ENCODE data around the gene GPR151. TPM values are rescaled to one million over a fixed set of nuclear protein-coding genes. Genes with fewer than 3 reads are reported as not detected.

Gene GPR151
- total and polyA plus RNA-seq, 2 of the 4 experiments (the other 2 are of a cell fraction), result not detected

- Histone ChIP-seq H3K4me2 (ENCODE audit: low read depth, low read length) (no peak overlapping the region), H2AK9ac (replicated peaks; ENCODE audit: low read depth, low read length, poor library complexity) (no peak overlapping the region), H4K8ac (ENCODE audit: low read depth in 2 of 2, low read length in 2 of 2) (no peak overlapping the region), H2BK15ac (ENCODE audit: low read depth, low read length) (no peak overlapping the region), H3K9ac (ENCODE audit: low read depth, low read length) (no peak overlapping the region), H3K18ac (ENCODE audit: low read depth, low read length) (no peak overlapping the region), H4K5ac (ENCODE audit: low read depth, low read length) (no peak overlapping the region), H2BK5ac (ENCODE audit: low read depth, low read length, poor library complexity, severe bottlenecking) (no peak overlapping the region), H3K14ac (replicated peaks; ENCODE audit: low read depth, low read length) (no peak overlapping the region), H3K9me1 (ENCODE audit: insufficient read depth, low read length) (no peaks in the 10 kb centered on the region; the same call in 1 of the 2 replicates), H3K9me3 (ENCODE audit: control insufficient read depth, insufficient read depth, low read length) (no peaks in the 10 kb centered on the region), H3K79me1 (ENCODE audit: low read depth in 1 of 2, low read length in 2 of 2) (no peaks in the 10 kb centered on the region), H3K27me3 (ENCODE audit: control insufficient read depth, insufficient read depth, low read length) (peaks cover 4% of the 10 kb centered on the region; the same call in 1 of the 2 replicates), H4K91ac (ENCODE audit: insufficient read depth, low read depth, low read length) (no peak overlapping the region), H2BK20ac (ENCODE audit: low read depth, low read length) (no peak overlapping the region), H3K27ac (ENCODE audit: insufficient read depth, low read length) (no peak overlapping the region), H3K4me1 (ENCODE audit: control insufficient read depth, insufficient read depth, low read length) (no peaks in the 10 kb centered on the region), H2AFZ (replicated peaks; ENCODE audit: low read length, poor library complexity) (no peak overlapping the region), H3K56ac (ENCODE audit: extremely low read depth, insufficient read depth, low read length) (no peak overlapping the region), H4K20me1 (ENCODE audit: insufficient read depth, low read length) (no peaks in the 10 kb centered on the region), H3K4me3 (ENCODE audit: insufficient read depth, low read depth, low read length) (no peak overlapping the region), H3K23ac (ENCODE audit: low read depth, low read length) (no peak overlapping the region), H2BK120ac (ENCODE audit: low read depth, low read length) (no peak overlapping the region), H3K4ac (ENCODE audit: low read depth, low read length) (no peak overlapping the region), H2AK5ac (ENCODE audit: low read depth, low read length) (no peak overlapping the region), H3K36me3 (ENCODE audit: control insufficient read depth, insufficient read depth, low read length) (no peaks in the 10 kb centered on the region)
- TF ChIP-seq SMC3 (IDR thresholded peaks at IDR 0.05; ENCODE audit: low read depth, low read length), result no peak
- TF ChIP-seq BHLHE40 (IDR thresholded peaks at IDR 0.05; ENCODE audit: low read depth, low read length), result no peak
- TF ChIP-seq NFE2L2 (IDR thresholded peaks at IDR 0.05; ENCODE audit: low read depth, low read length), result no peak
- no peak for TF ChIP-seq FOS (IDR thresholded peaks at IDR 0.05; ENCODE audit: low read depth, low read length)
- no peak for TF ChIP-seq RAD21 (IDR thresholded peaks at IDR 0.05; ENCODE audit: low read length)
- no peak for TF ChIP-seq MAFK (IDR thresholded peaks at IDR 0.05; ENCODE audit: low read depth, low read length)
- no peak for TF ChIP-seq RCOR1 (IDR thresholded peaks at IDR 0.05; ENCODE audit: insufficient replicate concordance, low read length)
- no peak for TF ChIP-seq ELK1 (IDR thresholded peaks at IDR 0.05; ENCODE audit: borderline replicate concordance, low read depth, low read length)
- TF ChIP-seq RFX5 (IDR thresholded peaks at IDR 0.05; ENCODE audit: low read depth, low read length), result no peak
- no peak for TF ChIP-seq CTCF (conservative IDR thresholded peaks at IDR 0.05; ENCODE audit: low read depth, low read length)
- no peak for ATAC-seq (ENCODE audit: low read depth)
- ChIA-PET POLR2A (ENCODE audit: unreplicated experiment) (no interaction called here), CTCF (no interaction called here)
- dilution Hi-C loops (cut with HindIII; ENCODE audit: low sequenced_read_pairs, unreplicated experiment), result no loop called here
- no TSS peak for BruUV-seq (replicated peaks)
- intact Hi-C loops (cut with micrococcal nuclease), result no loop called here
- in situ Hi-C loops (cut with MboI; ENCODE audit: low sequenced_read_pairs), result no loop called here
- no peak for DNase-seq
- WGBS, 2 experiments (ENCODE audit: extremely low coverage in 2 of 2, insufficient read length in 1 of 2), result no CpG with 5 or more reads among the region's 2 CpGs
These were observed 3.6 kb upstream of the GPR151 start for GRCh38 chr5:146519554-146519953.
